ENCODE data around the gene DIP2C.

Gene DIP2C

GRCh38 chr10:529468-530230, 159.8 kb downstream of the DIP2C start:
- Histone ChIP-seq H3K9ac (ENCODE audit: low read depth, low read length) (no peak overlapping the region), H3K36me3 (ENCODE audit: insufficient read depth, low read length) (no peaks in the 10 kb centered on the region), H4K20me1 (ENCODE audit: insufficient read depth, low read length) (peaks cover 6% of the 10 kb centered on the region; the same call in 1 of the 2 replicates), H3K27ac (ENCODE audit: low read length) (no peak overlapping the region), H3K27me3 (ENCODE audit: insufficient read depth, low read length, poor library complexity) (peaks cover 12% of the 10 kb centered on the region), H3K4me1 (ENCODE audit: insufficient read depth, low read length) (no peaks in the 10 kb centered on the region), H3K4me2 (ENCODE audit: insufficient read depth, low read length) (no peak overlapping the region), H3K4me3 (ENCODE audit: low read depth in 1 of 2, low read length in 2 of 2) (no peak overlapping the region), H3K9me3 (ENCODE audit: insufficient read depth, low read length, severe bottlenecking) (no peaks in the 10 kb centered on the region), H2AFZ (ENCODE audit: low read depth, low read length) (no peak overlapping the region), H3K79me2 (ENCODE audit: insufficient read depth, low read length) (no peaks in the 10 kb centered on the region)
- no peak for TF ChIP-seq EZH2 (IDR thresholded peaks at IDR 0.05; ENCODE audit: borderline replicate concordance, low read depth, low read length, severe bottlenecking)
- TF ChIP-seq, protein P1, sequence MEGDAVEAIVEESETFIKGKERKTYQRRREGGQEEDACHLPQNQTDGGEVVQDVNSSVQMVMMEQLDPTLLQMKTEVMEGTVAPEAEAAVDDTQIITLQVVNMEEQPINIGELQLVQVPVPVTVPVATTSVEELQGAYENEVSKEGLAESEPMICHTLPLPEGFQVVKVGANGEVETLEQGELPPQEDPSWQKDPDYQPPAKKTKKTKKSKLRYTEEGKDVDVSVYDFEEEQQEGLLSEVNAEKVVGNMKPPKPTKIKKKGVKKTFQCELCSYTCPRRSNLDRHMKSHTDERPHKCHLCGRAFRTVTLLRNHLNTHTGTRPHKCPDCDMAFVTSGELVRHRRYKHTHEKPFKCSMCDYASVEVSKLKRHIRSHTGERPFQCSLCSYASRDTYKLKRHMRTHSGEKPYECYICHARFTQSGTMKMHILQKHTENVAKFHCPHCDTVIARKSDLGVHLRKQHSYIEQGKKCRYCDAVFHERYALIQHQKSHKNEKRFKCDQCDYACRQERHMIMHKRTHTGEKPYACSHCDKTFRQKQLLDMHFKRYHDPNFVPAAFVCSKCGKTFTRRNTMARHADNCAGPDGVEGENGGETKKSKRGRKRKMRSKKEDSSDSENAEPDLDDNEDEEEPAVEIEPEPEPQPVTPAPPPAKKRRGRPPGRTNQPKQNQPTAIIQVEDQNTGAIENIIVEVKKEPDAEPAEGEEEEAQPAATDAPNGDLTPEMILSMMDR (IDR thresholded peaks at IDR 0.05; ENCODE audit: borderline replicate concordance, extremely low read depth, low read length, poor library complexity, severe bottlenecking): no peak
- DNase-seq (no peak), ATAC-seq (ENCODE audit: insufficient read depth, low read depth) (no peak)

GRCh38 chr10:528173-529165, 161.0 kb downstream of the DIP2C start:
- peaks cover 8% of the 10 kb centered on the region for H3K27me3 ChIP-seq (ENCODE audit: insufficient read depth, low read length, poor library complexity)
- DNase-seq (no peak), ATAC-seq (ENCODE audit: insufficient read depth, low read depth) (no peak)
- H3K36me3 ChIP-seq (ENCODE audit: insufficient read depth, low read length): no peaks in the 10 kb centered on the region
- no peaks in the 10 kb centered on the region for H3K79me2 ChIP-seq (ENCODE audit: insufficient read depth, low read length)
- H3K9me3 ChIP-seq (ENCODE audit: insufficient read depth, low read length, severe bottlenecking): no peaks in the 10 kb centered on the region
- no peak overlapping the region for H2AFZ ChIP-seq (ENCODE audit: low read depth, low read length)
- H3K4me2 ChIP-seq (ENCODE audit: insufficient read depth, low read length): no peak overlapping the region
- H4K20me1 ChIP-seq (ENCODE audit: insufficient read depth, low read length): peaks cover 8% of the 10 kb centered on the region; the same call in 1 of the 2 replicates
- TF ChIP-seq, protein P1 (IDR thresholded peaks at IDR 0.05; ENCODE audit: borderline replicate concordance, extremely low read depth, low read length, poor library complexity, severe bottlenecking): no peak
- no peak for TF ChIP-seq EZH2 (IDR thresholded peaks at IDR 0.05; ENCODE audit: borderline replicate concordance, low read depth, low read length, severe bottlenecking)
- no peak overlapping the region for H3K27ac ChIP-seq (ENCODE audit: low read length)
- H3K4me3 ChIP-seq (ENCODE audit: low read depth in 1 of 2, low read length in 2 of 2): no peak overlapping the region
- no peaks in the 10 kb centered on the region for H3K4me1 ChIP-seq (ENCODE audit: insufficient read depth, low read length)
- no peak overlapping the region for H3K9ac ChIP-seq (ENCODE audit: low read depth, low read length)

DNA sequence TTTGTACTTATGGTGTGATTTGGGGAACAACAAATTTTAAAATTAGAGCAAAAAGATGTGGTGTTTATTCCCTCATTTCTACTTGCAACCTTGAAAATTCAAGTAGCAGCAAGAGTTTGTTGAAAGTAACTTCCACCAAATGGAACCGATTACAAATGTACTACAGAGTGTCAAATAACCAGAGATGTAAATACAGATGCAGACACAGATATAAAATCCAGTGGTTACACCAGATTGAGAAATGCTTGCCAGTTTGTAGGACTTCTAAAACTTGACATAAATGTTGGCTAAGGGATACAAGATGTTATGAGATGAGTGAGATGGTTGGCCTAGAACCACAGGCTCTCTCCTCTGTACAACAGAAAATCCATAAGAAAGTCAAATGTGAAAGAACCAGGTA, 162.1 kb downstream of the DIP2C start:
- Histone ChIP-seq H3K36me3 (ENCODE audit: insufficient read depth, low read length) (no peaks in the 10 kb centered on the region), H4K20me1 (ENCODE audit: insufficient read depth, low read length) (peaks cover 10% of the 10 kb centered on the region), H3K4me2 (ENCODE audit: insufficient read depth, low read length) (no peak overlapping the region), H3K4me3 (ENCODE audit: low read depth in 1 of 2, low read length in 2 of 2) (no peak overlapping the region), H2AFZ (ENCODE audit: low read depth, low read length) (no peak overlapping the region), H3K9ac (ENCODE audit: low read depth, low read length) (no peak overlapping the region), H3K27ac (ENCODE audit: low read length) (no peak overlapping the region), H3K4me1 (ENCODE audit: insufficient read depth, low read length) (no peaks in the 10 kb centered on the region), H3K9me3 (ENCODE audit: insufficient read depth, low read length, severe bottlenecking) (no peaks in the 10 kb centered on the region), H3K27me3 (ENCODE audit: insufficient read depth, low read length, poor library complexity) (peaks cover 11% of the 10 kb centered on the region), H3K79me2 (ENCODE audit: insufficient read depth, low read length) (no peaks in the 10 kb centered on the region)
- no peak for ATAC-seq (ENCODE audit: insufficient read depth, low read depth)
- no peak for TF ChIP-seq EZH2 (IDR thresholded peaks at IDR 0.05; ENCODE audit: borderline replicate concordance, low read depth, low read length, severe bottlenecking)
- TF ChIP-seq, protein P1 (IDR thresholded peaks at IDR 0.05; ENCODE audit: borderline replicate concordance, extremely low read depth, low read length, poor library complexity, severe bottlenecking): no peak
- no peak for DNase-seq

Measured in DND-41 (cell line).